GM21825 (cell line): ENCODE data around the gene THOC1.
"Not testable (repeated sequence)": the region's sequence is repeated elsewhere in the genome, so short reads cannot be mapped to it uniquely, and the experiment has no call there.

ENCODE experiments used
- ATAC-seq: cut with Tn5 transposase; IDR thresholded peaks from one replicate; pipeline ENCODE4 v1.9.1; 2021; ENCODE audit warnings: mild to moderate bottlenecking, moderate library complexity; ENCODE audit not compliant: unreplicated experiment

The THOC1 gene, protein sequence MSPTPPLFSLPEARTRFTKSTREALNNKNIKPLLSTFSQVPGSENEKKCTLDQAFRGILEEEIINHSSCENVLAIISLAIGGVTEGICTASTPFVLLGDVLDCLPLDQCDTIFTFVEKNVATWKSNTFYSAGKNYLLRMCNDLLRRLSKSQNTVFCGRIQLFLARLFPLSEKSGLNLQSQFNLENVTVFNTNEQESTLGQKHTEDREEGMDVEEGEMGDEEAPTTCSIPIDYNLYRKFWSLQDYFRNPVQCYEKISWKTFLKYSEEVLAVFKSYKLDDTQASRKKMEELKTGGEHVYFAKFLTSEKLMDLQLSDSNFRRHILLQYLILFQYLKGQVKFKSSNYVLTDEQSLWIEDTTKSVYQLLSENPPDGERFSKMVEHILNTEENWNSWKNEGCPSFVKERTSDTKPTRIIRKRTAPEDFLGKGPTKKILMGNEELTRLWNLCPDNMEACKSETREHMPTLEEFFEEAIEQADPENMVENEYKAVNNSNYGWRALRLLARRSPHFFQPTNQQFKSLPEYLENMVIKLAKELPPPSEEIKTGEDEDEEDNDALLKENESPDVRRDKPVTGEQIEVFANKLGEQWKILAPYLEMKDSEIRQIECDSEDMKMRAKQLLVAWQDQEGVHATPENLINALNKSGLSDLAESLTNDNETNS

DNA sequence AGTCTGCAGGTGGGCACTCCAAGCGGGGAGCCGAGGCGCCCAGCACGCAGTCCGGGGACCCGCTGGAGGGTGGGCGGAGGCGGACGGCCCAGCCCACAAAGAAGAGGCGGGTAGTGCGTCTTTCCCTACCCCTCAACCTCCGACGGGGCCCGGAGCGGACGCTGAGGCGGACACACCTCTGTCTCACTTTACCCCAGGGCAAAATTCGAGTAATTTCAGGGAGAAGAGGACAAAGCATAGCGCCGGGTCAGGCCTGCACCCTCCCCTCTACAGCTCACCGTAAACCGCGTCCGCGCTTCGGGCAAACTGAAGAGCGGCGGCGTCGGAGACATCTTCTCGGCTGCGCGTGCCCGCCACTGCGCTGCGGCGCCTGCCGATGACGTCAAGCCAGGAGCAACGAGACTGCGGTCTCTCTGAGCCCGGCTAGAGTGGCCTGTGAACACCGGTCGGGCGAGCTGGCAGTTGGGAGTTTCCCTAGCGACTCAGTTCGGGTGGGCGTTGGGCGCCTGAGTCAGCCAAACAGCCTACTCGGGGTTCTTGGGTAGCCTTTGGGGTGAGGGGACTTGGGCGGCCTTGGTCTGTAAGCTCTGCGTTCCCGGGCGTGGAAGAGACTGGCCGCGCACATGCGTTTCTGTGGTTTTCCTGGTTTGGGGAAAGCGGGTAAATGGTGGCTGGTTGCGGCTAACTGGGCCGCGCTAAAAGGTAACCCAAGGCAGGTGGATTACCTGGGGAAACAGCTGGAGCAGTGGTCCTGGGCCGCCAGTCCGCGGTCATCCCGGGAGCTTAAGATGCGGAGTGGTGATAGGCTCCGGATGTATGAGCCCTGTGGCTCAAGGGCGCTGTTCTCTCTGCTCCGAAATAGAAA is at the start of gene THOC1:
Gene THOC1, minus strand, starts transcription at position 360 of the 865 bp plus-strand sequence. Its CDS starts 28 bp downstream, at position 332.
- peak; percentile 83 for ATAC-seq

DNA sequence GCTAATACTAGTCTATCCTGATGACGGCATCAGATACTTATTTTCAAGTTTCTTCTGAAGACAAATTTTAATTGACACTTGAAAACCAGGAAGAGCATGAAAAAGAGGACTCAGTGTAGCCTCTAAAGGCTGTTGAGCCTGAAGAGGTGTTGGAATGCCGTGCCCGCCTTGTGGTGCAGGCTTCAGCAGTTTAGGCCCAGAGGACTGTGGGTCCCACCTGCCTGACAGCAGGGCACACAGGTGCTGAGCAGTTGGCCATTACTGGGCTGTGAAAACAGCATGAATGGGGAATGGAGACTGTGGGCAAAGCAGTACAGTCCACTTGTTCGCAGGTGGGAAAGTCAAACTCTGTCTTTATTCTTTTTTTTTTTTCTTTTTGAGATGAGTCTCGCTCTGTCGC is 49.8 kb upstream of the THOC1 start:
- ATAC-seq = no peak

DNA sequence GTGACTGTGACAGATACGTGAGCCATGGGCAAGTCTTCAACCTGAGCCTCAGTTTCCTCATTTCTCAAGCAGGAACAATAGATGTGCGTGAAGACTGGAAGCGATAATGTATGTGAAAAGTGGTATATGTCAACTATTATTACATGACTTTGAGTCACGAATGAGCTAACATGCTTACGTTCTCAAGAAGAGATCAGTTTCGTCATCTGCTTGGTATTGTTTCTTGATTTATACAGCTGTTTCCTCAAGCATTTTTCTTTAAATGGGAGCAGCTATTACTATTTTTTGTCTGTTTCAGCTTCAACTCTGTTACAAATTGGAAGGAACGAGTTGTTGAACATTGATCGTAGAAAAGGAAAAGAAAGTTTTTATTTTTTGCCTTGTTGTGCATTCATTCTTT is 48.5 kb upstream of the THOC1 start:
- ATAC-seq = no peak

DNA sequence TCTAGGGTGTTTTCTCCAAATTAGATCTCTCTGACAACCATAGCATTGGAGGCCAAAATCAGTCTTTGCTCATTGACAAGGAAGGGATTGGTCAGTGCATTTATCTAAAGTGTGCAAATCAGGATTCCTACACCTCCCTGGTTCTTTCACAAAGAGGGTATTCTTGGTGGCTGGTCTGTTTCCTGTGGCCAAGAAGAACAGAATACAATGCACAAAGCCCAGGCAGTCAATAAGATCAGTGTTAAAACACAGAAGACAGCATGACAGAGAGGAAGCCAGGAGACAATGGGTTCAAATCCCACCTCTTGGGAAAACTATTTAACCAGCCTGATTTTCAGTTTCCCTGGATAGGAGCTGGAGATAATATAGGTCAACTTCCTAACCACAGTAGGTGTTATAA is 46.1 kb upstream of the THOC1 start:
- ATAC-seq = no peak

DNA sequence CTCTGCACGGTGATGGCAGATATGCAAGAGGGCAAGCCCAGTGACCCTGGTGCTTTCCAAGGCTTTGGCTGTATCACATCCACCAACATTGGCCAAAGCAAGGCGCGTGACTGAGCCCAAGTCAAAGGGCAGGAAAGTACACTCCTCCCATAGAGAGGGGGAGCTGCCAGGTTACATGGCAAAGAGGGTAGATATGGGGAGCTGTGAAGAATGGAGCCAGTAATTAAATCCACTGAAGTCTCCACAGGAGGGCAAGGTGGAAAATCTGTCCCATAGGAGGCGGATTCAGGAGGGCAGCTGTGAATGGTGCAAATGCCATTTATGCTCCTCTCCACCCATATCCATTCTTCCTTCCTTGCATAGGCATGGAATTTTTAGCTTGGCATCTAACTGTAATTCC is 44.6 kb upstream of the THOC1 start:
- no peak for ATAC-seq

DNA sequence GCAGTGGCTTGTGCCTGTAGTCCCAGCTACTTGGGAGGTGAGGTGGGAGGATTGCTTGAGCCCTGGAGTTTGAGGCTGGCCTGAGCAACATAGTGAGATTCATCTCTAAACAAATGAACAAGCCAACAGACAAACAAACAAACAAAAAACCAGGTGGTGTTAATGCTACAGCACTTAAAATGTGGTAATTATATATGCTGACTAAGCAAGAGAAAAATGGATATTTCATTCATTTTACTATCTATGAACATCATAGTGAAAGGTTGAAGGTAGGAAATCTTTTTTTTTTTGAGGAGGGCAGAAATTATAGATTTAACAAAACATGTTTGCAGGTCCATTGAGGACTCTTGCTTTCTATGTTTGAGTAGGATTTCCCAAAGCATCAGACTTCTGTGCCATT is 42.2 kb upstream of the THOC1 start:
- no peak for ATAC-seq

DNA sequence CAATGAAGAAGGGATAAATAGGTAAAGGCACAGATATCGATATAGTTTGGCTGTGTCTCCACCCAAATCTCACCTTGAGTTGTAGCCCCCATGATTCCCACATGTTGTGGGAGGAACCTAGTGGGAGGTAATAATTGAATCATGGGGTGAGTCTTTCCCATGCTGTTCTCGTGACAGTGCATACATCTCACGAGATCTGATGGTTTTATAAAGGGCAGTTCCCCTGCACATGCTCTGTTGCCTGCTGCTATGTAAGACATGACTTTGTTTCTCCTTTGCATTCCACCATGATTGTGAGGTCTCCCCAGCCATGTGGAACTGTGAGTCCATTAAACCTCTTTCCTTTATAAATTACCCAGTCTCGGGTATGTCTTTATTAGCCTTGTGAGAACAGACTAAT is 40.2 kb upstream of the THOC1 start:
- ATAC-seq = not testable (repeated sequence)

DNA sequence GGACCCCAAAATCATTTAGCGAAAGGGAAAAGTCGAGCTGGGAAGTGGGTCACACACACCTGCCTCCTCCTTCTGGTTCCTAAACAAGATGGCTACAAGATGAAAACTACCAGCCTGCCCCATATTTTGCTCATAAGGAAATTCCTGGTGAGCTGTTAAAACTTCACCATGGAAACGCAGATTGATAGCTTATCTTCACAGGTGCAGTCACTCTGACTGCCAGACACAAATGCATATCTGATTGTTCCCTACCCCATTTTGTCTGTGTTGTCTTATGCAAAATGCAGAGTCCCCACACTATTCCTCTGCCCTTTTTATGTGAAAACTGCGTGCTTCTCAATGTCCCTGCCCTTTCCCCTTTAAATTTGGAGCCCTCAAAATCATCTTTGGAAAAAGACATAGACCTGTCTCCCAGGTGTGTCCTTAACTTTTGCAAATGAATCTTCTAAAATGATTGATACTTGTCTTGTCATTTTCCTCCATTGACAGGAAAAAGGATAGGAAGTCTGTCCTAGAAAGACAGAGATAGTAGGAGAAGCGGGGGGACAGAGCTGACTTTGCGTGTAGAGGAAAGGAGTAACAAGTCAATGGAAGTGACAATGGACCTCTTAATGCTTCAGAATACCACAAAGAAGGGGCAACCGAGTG is 38.9 kb upstream of the THOC1 start:
- no peak for ATAC-seq

DNA sequence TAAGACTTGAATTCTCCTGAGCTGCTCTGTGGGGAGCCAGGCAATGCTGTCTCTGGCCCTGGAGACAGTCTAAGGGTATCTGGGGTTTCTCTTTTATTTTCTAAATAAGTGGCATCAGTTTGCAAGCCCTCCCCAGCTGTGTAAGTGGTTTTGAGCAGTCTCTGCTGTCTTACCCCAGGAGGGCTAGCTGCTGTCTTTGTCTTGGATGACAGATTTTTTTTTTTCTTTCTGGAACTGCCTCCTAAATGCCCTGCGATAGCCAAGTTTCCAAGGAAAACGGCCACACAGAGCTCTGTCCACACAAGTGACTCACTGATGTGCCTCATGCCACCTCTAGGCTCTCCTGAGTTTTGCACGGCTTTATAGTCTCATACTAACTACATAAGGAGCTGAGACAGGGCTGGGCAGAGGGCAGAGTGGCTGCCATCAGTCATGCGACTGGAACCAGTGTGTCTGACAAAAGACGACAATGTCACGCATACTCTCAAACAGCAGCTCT is 37.2 kb upstream of the THOC1 start:
- ATAC-seq = no peak

DNA sequence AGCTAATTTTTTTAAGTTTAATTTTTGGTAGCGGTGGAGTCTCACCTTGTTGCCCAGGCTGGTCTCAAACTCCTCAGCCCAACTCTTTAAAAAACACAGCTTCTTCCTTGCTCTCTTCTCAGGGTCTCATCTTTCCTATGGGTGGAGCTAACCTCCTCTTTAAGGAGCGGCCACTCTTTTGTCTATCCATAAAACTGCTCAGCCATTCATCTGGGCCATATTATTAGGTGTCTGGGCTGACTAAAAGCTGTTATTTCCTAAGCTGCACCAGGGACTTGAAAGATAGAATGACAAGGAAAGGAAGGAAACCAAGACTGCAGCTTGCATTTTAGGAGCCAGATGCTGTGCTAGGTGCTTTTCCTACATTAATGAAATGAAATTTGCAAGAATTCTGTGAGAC is 35.8 kb upstream of the THOC1 start:
- ATAC-seq = no peak

DNA sequence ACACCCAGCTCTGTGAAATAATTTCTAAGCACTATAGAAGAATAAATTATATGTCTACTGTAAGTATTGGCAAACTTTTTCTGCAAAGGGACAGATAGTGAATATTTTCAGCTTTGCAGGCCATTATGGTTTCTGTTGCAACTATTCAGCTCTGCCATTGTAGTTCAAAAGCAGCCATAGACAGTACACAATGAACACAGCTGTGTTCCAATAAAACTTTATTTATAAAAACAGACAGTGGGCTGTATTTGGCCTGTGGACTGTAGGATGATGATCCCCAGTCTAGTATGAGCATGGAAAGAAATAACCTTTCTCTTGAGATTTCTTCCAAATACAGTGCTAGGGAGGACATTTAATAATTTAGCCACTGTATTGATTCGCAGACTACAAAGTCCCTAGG is 35.2 kb upstream of the THOC1 start:
- ATAC-seq = no peak

DNA sequence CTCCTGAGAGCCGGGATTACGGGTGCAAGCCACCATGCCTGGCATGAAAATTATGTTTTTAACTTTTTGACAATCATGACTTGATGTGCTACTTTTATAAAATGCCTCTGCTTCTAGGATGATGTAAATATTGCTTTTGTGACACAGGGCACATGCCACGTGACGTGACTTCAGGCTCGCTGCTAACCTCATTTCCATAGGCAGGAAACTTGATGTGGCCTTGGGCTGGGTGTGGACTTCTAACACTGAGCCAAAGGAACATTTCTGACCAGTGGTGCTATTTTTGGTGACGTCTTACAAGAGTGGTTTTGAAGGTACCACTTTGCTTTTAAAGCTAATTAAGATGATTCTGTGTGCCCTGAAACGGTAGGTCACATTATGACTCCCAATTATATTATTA is 34.2 kb upstream of the THOC1 start:
- ATAC-seq = no peak

DNA sequence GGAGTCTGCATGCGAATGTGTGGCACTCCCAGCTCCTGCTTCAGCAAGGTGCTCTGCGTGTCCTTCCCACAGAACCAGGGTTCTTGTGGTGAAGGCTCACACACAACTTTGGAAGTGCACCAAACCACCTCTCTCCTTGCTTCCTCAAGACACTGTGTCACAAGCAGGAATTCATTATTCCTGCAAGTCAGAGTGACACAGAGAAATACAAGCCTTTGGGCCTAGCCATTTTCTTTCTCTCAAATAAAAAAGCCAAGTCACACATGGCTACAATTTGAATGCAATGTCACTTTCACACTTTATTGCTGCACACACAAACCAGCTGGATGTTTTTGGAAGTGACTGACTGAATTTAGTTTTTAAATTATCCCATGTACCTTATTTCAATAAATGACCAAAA is 30.1 kb upstream of the THOC1 start:
- ATAC-seq = no peak

DNA sequence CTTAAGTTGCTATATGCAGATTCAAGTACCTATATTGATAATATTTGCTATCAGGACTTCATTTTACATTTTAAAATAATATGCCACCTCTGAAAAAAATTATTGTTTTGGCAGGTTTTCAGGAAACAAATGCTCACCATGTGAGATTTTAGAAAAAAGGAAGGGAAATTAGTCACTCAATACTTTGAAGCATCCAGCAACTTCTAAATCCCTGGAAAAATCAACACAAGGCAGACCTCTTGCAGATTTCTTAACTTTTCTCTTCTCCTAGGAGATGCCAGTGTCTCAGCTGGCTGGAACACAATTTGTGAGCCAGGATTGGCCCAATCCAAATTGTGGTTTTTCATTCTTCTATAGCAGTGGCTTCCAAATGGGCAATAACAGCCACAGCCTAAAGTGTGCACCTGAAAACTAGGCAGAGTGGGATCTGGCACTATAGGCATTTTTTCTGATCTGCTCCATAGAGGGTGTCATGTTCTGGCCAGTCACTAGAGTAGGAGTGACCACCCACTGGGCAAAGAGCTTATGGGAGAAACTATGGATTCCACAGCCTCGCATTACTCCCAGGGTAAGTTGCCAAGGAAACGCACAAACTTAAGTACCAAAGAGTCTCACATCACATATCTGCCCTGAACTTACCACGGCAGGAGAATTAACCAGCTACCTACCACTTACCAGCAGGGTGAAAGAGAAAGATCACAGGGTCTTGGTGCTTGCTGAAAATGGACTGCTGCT is 28.1 kb upstream of the THOC1 start:
- ATAC-seq = no peak

DNA sequence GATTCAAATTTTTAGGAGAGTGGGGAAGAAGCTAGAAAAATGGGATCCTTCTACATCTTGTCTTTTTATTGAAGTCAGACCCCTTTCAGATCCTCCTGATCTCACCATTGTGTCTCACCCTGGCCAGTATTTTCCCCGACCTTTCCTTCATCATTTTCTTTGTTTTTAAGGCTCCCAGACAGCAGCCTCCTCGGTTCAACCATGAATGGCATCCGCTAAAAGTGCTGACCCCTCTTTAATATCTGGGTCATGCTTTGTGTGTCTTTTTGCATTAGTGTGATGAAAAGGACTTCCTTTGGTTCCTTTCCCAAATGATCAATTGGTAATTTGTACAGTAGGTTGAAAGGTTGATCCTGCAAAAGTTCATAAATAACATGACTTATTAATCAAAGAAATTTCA is 26.7 kb upstream of the THOC1 start:
- ATAC-seq = no peak

DNA sequence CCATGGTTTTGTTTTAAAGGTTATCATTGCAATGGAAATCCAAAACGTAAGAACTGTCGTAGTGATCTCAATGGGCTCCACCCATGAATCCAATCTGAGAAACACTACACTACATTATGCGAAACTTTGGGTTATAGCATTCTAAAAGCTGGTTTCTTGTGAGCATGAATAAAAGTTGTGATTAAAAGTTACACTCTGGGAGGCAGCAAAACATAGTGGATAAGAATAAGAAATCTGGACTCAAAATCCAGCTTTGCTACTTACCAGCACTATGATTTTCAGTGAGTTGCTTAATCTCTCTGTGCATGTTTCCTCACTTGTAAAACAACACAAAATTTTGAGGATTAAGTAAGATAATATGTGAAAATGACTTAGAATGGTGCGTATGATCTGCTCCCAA is 25.7 kb upstream of the THOC1 start:
- no peak for ATAC-seq

DNA sequence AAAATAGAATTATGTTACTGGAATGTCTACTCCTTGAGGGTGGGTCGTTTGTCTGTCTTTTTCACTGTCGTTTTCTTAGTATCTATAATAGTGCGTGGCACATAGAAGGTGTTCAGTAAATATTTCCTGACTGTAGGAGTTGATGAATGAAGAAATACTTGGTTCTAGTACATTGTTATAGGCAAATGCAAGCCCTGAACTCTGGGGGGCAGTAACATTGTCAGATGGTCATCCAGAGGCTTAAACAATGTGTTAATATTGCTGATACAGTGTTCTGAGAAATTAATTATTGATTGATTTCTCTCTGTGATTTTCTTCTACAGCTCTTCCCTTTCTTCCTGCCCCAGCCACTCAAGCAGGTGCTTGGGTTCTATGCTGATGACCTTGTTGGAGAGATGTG is 24.4 kb upstream of the THOC1 start:
- ATAC-seq = no peak

DNA sequence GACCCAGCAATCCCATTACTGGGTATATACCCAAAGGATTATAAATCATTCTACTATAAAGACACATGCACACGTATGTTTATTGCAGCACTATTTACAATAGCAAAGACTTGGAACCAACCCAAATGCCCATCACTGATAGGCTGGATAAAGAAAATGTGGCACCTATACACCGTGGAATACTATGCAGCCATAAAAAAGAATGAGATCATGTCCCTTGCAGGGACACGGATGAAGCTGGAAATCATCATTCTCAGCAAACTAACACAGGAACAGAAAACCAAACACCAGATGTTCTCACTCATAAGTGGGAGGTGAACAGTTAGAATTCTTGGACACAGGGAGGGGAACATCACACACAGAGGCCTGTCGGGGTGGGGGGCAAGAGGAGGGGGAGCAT is 22.1 kb upstream of the THOC1 start:
- not testable (repeated sequence) for ATAC-seq

DNA sequence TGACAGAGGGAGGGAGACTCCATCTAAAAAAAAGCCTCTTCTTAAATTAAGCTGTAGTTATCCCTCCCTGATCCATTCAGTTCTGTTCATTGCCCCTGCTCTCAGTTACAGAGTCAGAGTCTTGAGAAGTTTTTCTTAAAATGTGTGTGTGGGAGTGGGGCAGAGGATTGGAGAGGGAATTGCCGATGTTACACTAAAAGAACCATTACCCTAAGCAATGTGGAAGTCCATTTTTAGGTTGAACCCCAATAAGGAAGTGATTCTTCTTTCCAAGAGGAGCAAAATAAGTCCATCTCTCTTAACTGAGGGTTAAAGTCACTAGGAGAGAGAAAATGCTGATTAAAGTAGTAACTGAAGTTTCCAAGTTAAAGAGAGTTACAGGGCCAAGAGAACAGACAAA is 21.2 kb upstream of the THOC1 start:
- ATAC-seq = no peak
